ENCODE results near the gene STXBP5.

STXBP5 gene

GRCh38 chr6:147282566-147282959, 78.3 kb downstream of the STXBP5 start:
- no peak overlapping the region for H2AFZ ChIP-seq (ENCODE audit: low read length)
- no peak overlapping the region for H3K4me2 ChIP-seq (ENCODE audit: low read length)
- H3K27me3 ChIP-seq (ENCODE audit: insufficient read depth, low read length): no peaks in the 10 kb centered on the region
- no peaks in the 10 kb centered on the region for H3K79me2 ChIP-seq (ENCODE audit: insufficient read depth, low read length)
- H3K9me3 ChIP-seq (ENCODE audit: low read length): no peaks in the 10 kb centered on the region
- H3K4me1 ChIP-seq (ENCODE audit: insufficient read depth, low read length, severe bottlenecking): no peaks in the 10 kb centered on the region
- no peak overlapping the region for H3K9ac ChIP-seq (ENCODE audit: low read length)
- peaks cover 18% of the 10 kb centered on the region for H3K36me3 ChIP-seq (ENCODE audit: insufficient read depth, low read length)
- no peaks in the 10 kb centered on the region for H3F3A ChIP-seq (ENCODE audit: insufficient read depth, low read length)
- H3K4me3 ChIP-seq (ENCODE audit: low read depth, low read length, poor library complexity, severe bottlenecking): no peak overlapping the region
- no peak overlapping the region for H3K27ac ChIP-seq (ENCODE audit: low read depth, low read length, poor library complexity, severe bottlenecking)
- TF ChIP-seq EZH2 (IDR thresholded peaks at IDR 0.05; ENCODE audit: borderline replicate concordance, low read length): no peak
- TF ChIP-seq, protein P1, sequence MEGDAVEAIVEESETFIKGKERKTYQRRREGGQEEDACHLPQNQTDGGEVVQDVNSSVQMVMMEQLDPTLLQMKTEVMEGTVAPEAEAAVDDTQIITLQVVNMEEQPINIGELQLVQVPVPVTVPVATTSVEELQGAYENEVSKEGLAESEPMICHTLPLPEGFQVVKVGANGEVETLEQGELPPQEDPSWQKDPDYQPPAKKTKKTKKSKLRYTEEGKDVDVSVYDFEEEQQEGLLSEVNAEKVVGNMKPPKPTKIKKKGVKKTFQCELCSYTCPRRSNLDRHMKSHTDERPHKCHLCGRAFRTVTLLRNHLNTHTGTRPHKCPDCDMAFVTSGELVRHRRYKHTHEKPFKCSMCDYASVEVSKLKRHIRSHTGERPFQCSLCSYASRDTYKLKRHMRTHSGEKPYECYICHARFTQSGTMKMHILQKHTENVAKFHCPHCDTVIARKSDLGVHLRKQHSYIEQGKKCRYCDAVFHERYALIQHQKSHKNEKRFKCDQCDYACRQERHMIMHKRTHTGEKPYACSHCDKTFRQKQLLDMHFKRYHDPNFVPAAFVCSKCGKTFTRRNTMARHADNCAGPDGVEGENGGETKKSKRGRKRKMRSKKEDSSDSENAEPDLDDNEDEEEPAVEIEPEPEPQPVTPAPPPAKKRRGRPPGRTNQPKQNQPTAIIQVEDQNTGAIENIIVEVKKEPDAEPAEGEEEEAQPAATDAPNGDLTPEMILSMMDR (IDR thresholded peaks at IDR 0.05; ENCODE audit: low read length): no peak
- H3K9me2 ChIP-seq (ENCODE audit: low read depth, low read length): no peaks in the 10 kb centered on the region
- H4K20me1 ChIP-seq (ENCODE audit: insufficient read depth, low read length): no peaks in the 10 kb centered on the region

DNA sequence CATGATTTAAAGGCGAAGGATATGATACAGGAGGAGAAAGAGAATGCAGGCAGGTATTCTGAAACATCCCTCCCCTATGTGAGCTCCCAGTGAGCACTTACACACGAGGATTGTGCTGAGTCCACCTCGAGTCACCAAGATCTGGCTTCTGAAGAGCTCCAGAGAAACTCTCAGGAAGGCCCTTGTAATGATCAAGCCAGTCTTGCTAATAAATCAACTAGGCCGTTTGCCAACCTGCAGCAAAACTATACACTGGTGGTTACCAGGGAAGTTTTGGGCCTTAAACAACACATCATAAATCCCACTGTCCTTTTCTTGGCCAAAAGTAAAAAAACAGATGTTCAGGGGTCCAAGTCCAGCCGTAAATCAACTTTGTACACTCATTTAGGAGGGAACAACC, 79.2 kb downstream of the STXBP5 start:
- no peak overlapping the region for H3K4me3 ChIP-seq (ENCODE audit: low read depth, low read length, poor library complexity, severe bottlenecking)
- H3F3A ChIP-seq (ENCODE audit: insufficient read depth, low read length): no peaks in the 10 kb centered on the region
- no peaks in the 10 kb centered on the region for H3K4me1 ChIP-seq (ENCODE audit: insufficient read depth, low read length, severe bottlenecking)
- no peaks in the 10 kb centered on the region for H3K9me3 ChIP-seq (ENCODE audit: low read length)
- H2AFZ ChIP-seq (ENCODE audit: low read length): no peak overlapping the region
- no peak overlapping the region for H3K4me2 ChIP-seq (ENCODE audit: low read length)
- no peaks in the 10 kb centered on the region for H3K27me3 ChIP-seq (ENCODE audit: insufficient read depth, low read length)
- H3K9me2 ChIP-seq (ENCODE audit: low read depth, low read length): no peaks in the 10 kb centered on the region
- no peaks in the 10 kb centered on the region for H4K20me1 ChIP-seq (ENCODE audit: insufficient read depth, low read length)
- TF ChIP-seq, protein P1 (IDR thresholded peaks at IDR 0.05; ENCODE audit: low read length): no peak
- TF ChIP-seq EZH2 (IDR thresholded peaks at IDR 0.05; ENCODE audit: borderline replicate concordance, low read length): no peak
- no peak overlapping the region for H3K27ac ChIP-seq (ENCODE audit: low read depth, low read length, poor library complexity, severe bottlenecking)
- no peak overlapping the region for H3K9ac ChIP-seq (ENCODE audit: low read length)
- H3K79me2 ChIP-seq (ENCODE audit: insufficient read depth, low read length): no peaks in the 10 kb centered on the region
- peaks cover 12% of the 10 kb centered on the region for H3K36me3 ChIP-seq (ENCODE audit: insufficient read depth, low read length)

DNA sequence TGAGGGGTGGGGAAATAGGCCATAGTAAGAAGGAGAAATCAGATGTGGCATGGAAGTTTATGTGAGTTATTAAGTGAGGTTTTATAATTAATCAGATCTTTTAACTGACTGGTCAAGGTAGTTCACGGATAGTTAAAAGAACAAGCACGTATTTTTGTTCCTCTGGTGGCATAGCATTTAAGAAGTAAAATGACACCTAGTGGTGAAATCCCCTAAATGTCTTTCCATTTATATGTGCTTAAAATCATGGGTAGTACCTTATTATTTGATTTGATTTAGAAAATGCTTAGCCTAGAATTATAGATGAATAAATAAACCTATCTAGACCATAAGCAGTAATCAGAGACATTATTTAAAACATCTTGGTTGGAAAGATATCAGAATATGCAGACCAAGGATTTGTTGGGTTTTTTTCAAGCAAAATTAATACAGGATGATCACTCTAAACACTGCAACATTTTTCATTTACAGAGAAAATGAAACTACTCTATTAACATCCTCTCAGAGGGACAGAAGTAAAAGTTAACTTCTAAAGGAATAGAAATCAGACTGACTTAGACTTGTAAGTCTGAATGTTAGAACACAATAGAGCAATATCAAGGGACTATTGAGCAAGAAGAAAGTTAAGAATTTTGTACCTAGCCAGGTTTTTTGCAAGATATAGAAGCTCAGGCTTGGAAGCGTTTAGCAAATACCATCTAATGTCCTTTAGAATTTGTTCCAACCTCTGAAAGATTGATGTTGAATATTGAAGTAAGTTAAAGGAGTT, 81.1 kb downstream of the STXBP5 start:
- Histone ChIP-seq H3K36me3 (ENCODE audit: insufficient read depth, low read length) (no peaks in the 10 kb centered on the region), H3F3A (ENCODE audit: insufficient read depth, low read length) (no peaks in the 10 kb centered on the region), H2AFZ (ENCODE audit: low read length) (no peak overlapping the region), H4K20me1 (ENCODE audit: insufficient read depth, low read length) (no peaks in the 10 kb centered on the region), H3K9me3 (ENCODE audit: low read length) (no peaks in the 10 kb centered on the region), H3K27me3 (ENCODE audit: insufficient read depth, low read length) (no peaks in the 10 kb centered on the region), H3K9me2 (ENCODE audit: low read depth, low read length) (no peaks in the 10 kb centered on the region), H3K27ac (ENCODE audit: low read depth, low read length, poor library complexity, severe bottlenecking) (no peak overlapping the region), H3K4me2 (ENCODE audit: low read length) (no peak overlapping the region), H3K4me1 (ENCODE audit: insufficient read depth, low read length, severe bottlenecking) (no peaks in the 10 kb centered on the region), H3K9ac (ENCODE audit: low read length) (no peak overlapping the region), H3K4me3 (ENCODE audit: low read depth, low read length, poor library complexity, severe bottlenecking) (no peak overlapping the region), H3K79me2 (ENCODE audit: insufficient read depth, low read length) (no peaks in the 10 kb centered on the region)
- TF ChIP-seq, protein P1 (IDR thresholded peaks at IDR 0.05; ENCODE audit: low read length): peak; percentile 75; the same call in 1 of the 2 replicates
- TF ChIP-seq EZH2 (IDR thresholded peaks at IDR 0.05; ENCODE audit: borderline replicate concordance, low read length): no peak
